ENCODE measurements around the gene PLSCR3. TPM values are rescaled to one million over a fixed set of nuclear protein-coding genes. Genes with fewer than 3 reads are reported as not detected.

The PLSCR3 gene
- total RNA-seq, 4 donors from 2014 or later = 13.2 to 32.4 (median 18.4) TPM

DNA sequence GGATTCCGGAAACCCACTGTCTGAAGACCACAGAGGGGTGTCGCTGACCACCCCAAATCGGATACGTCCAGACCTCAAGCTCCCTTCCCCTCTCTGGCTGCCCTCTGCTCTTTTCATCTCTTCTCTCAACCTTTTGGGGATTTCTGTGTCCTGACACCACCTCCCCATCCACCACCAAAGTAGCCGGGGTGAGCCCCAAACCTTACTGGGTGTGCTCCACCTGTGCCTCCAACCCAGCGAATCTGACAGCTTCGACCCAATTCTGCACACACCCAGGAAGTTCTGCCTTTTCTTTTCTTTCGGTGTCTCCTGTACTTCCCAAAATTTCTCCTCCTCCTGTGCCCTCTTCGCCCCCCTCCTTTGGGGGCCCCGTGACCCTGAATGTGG lies 41.8 kb downstream of the PLSCR3 start:
- Histone ChIP-seq H3K4me3 (peak overlapping the region; percentile 68 to 88 (median 74)), H3K9me3 (no peaks in the 10 kb centered on the region), H3K27ac (peak overlapping the region; percentile 92 to 98 (median 98)), H3K27me3 (no peaks in the 10 kb centered on the region), H3K36me3 (no peaks in the 10 kb centered on the region), H3K4me1 (peaks cover 7 to 58% (median 42%) of the 10 kb centered on the region in 4 donors)
- intact Hi-C loops (cut with DNase I; ENCODE audit: low total_unique reads) = loop anchor here (10.0 kb wide), 1 partner anchor 202 kb away; the partner anchor contains the start of gene TNFSF13
- TF ChIP-seq POLR2A (IDR thresholded peaks at IDR 0.05) = no peak
- TF ChIP-seq, protein P1, sequence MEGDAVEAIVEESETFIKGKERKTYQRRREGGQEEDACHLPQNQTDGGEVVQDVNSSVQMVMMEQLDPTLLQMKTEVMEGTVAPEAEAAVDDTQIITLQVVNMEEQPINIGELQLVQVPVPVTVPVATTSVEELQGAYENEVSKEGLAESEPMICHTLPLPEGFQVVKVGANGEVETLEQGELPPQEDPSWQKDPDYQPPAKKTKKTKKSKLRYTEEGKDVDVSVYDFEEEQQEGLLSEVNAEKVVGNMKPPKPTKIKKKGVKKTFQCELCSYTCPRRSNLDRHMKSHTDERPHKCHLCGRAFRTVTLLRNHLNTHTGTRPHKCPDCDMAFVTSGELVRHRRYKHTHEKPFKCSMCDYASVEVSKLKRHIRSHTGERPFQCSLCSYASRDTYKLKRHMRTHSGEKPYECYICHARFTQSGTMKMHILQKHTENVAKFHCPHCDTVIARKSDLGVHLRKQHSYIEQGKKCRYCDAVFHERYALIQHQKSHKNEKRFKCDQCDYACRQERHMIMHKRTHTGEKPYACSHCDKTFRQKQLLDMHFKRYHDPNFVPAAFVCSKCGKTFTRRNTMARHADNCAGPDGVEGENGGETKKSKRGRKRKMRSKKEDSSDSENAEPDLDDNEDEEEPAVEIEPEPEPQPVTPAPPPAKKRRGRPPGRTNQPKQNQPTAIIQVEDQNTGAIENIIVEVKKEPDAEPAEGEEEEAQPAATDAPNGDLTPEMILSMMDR (IDR thresholded peaks at IDR 0.05) = peak in 2 of 5 experiments; percentile 58 to 78
- no peak for TF ChIP-seq EP300 (IDR thresholded peaks at IDR 0.05; ENCODE audit: low read depth)
- TF ChIP-seq POLR2AphosphoS5 (IDR thresholded peaks at IDR 0.05) = no peak
- DNase-seq = no peak
- in situ Hi-C loops (cut with MboI; ENCODE audit: low pct_ligation_motif_present in 1 of 4, low pct_unique_long_range_greater_than_20kb in 1 of 4, low sequenced_read_pairs in 3 of 4) = loop anchor here in 1 of 4 donors (10.0 kb wide), 1 partner anchor 82 kb away; the partner anchor contains the start of genes FGF11 and TMEM102
- WGBS, 2 donors (ENCODE audit: low coverage in 1 of 2) = 22 to 41% methylated on average over 4 to 10 of the region's 10 CpGs

DNA sequence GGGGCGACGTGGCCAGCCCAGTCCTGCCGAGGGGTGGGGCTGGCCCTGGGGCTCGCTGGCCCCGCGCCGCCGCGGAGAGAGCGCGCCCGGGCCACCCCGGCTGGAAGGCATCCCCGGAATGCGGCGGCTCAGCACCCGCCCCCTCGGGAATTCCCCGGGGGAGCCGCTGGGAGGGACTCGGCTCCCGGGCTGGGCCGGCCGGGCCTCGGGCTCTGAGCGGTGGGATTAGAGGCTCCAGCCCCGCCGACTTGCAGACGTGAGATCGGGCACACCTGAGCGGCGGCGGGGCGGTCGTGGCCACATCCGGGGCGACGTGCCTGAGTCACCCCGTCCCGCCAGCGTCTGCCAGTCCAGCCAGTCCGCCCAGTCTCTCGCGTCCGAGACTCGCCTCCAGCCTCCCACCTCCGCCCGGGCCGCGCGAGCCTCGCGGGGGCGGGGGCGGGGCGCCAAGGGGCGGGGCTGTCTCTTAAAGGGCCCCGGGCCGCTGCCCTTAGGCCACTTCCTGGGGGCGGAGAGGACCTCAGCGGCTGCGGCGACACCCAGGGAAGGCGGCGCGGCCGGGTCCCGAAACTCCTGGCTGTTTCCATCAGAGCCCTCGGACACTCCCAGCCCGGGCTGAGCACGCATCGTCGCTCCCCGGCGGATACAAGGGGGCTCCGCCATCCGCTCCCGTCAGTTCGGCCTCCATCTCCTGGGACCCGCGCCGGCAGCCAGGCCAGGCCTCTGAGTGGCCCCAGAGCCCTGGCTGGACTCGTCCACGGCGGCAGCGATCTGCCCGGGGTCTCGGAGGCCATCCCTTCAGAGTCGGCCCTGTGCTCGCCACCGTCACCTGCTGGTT lies 42.4 kb downstream of the PLSCR3 start, which contains the start of gene KCTD11:
TSS of gene KCTD11 (plus strand) at position 498 of the 838 bp plus-strand sequence.
- in situ Hi-C loops (cut with MboI; ENCODE audit: low pct_ligation_motif_present in 1 of 4, low pct_unique_long_range_greater_than_20kb in 1 of 4, low sequenced_read_pairs in 3 of 4) = loop anchor here in 1 of 4 donors (10.0 kb wide), 1 partner anchor 83 kb away; the partner anchor contains the start of genes FGF11 and TMEM102
- 9% methylated on average over 26 of the region's 91 CpGs; no CpG with 5 or more reads in 1 of the 2 donors for WGBS, 2 donors (ENCODE audit: low coverage in 1 of 2)
- Histone ChIP-seq H3K36me3 (no peaks in the 10 kb centered on the region), H3K4me3 (peak within 1 kb of the TSS; percentile 68 to 88 (median 74)), H3K27me3 (no peaks in the 10 kb centered on the region), H3K9me3 (no peaks in the 10 kb centered on the region), H3K27ac (peak within 1 kb of the TSS; percentile 92 to 98 (median 98)), H3K4me1 (peaks cover 7 to 58% (median 42%) of the 10 kb centered on the region in 4 donors)
- intact Hi-C loops (cut with DNase I; ENCODE audit: low total_unique reads) = loop anchor here (10.0 kb wide), 1 partner anchor 203 kb away; the partner anchor contains the start of gene TNFSF13
- peak; percentile 95 for DNase-seq
- TF ChIP-seq POLR2A (IDR thresholded peaks at IDR 0.05) (peak; percentile 78), POLR2AphosphoS5 (IDR thresholded peaks at IDR 0.05) (peak; percentile 72 to 87 (median 77)), EP300 (IDR thresholded peaks at IDR 0.05; ENCODE audit: low read depth) (no peak)
- TF ChIP-seq, protein P1 (IDR thresholded peaks at IDR 0.05) = peak in 3 of 5 experiments; percentile 44 to 77 (median 62)

DNA sequence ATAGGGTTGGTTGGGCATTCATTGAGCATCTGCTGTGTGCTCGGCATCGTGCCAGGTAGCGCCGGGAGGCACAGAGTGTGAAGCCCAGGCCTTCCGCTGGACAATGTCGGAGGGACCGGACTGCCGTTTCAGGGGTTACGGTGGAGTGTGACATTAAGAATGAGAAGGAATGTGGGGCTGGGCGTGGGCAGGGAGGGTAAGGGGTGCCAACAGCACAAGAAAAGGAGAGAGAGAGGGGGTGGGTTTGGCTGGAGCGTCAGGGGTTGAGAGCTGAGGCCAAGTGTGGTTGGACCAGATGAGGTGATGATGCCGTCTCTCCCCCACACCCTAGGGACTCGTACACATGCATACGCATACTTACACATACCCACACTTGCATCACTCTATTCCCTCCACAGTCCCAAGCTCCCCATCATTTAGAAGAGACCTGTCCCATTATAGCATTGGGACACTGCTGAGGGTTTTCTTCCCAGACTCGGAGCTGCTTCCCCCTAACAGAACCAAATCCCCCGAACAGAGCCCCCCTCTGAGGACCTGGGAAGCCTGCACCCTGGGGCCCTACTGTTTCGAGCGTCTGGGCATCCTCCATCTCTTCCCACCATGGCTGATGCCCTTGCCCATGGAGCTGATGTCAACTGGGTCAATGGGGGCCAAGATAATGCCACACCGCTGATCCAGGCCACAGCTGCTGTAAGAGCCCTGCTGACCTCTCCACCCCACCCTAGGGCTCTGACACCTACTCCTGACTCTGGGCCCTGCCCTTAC lies 45.7 kb downstream of the PLSCR3 start:
- no peaks in the 10 kb centered on the region for H3K36me3 ChIP-seq

More for the DNA sequence above, 45.7 kb downstream of the PLSCR3 start:
- no peaks in the 10 kb centered on the region for H3K27me3 ChIP-seq
- 77 to 80% methylated on average over 2 to 19 of the region's 19 CpGs for WGBS, 2 donors (ENCODE audit: low coverage in 1 of 2)
- H3K9me3 ChIP-seq = no peaks in the 10 kb centered on the region
- in situ Hi-C loops (cut with MboI; ENCODE audit: low pct_ligation_motif_present in 1 of 4, low pct_unique_long_range_greater_than_20kb in 1 of 4, low sequenced_read_pairs in 3 of 4) = loop anchor here in 2 of 4 donors (10.0 to 25.0 kb wide), 2 partner anchors 74 to 311 kb away; partner anchors contain the start of genes SLC16A11 (in 1 of the 2) and SLC16A13 (in 1 of the 2)
- intact Hi-C loops (cut with DNase I; ENCODE audit: low total_unique reads) = no loop called here
- TF ChIP-seq POLR2AphosphoS5 (IDR thresholded peaks at IDR 0.05) = no peak
- no peak for TF ChIP-seq POLR2A (IDR thresholded peaks at IDR 0.05)
- no peak for TF ChIP-seq EP300 (IDR thresholded peaks at IDR 0.05; ENCODE audit: low read depth)
- TF ChIP-seq, protein P1 (IDR thresholded peaks at IDR 0.05) = no peak
- peaks cover 4 to 38% (median 34%) of the 10 kb centered on the region in 4 donors for H3K4me1 ChIP-seq
- no peak overlapping the region for H3K4me3 ChIP-seq
- H3K27ac ChIP-seq = peak overlapping the region in 1 of 4 donors; percentile 98
- DNase-seq = no peak
